NK-92 treated with Interleukin-12 subunit alpha and Interleukin-12 subunit beta, amount 100 ng/mL, for 24 hours (cell line): ENCODE data around the gene NKX6-1.

Experiments used
- DNase-seq: peaks from one replicate; lab custom pipeline; 2025; lab: John Stamatoyannopoulos, UW

The NKX6-1 gene

DNA sequence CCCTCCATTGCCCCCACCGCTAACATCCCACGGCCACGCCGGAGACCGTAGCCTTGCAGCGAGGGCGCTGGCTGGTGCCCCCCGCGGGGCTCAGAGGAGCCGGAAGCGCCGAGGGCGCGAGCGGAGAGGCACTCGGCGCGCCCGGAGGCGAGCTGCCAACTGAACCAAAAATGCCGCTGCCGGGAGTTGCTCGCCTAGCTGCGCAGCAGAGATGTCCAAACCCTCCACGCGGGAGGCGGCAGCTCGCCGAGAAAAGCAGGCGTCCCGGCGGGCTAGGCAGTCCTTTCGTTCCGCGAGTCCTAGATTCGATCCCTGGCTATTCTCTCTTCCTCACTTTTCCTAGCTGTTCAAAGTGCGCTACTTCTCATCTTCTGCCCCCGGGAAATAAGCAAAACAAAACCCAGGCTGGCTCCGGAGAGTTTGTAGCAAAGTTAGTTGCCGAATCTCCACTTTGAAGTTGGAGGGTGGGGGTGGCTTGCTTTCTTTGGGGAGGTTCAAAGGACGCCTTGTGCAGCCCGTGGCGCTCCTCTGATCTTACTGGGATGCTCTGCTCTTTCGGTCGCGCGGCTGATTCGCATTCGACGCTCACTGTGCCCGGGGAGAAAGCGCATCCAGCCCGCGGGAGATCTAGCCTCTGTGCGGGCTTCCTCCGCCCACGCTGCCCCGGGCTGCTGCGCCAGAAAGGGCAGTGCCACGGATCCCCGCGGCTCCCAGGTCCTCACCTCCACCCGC is 723 bp downstream of the NKX6-1 start:
- DNase-seq: no peak

- no peak for DNase-seq
These were observed 1.4 kb downstream of the NKX6-1 start for GRCh38 chr4:84497504-84498202.

DNA sequence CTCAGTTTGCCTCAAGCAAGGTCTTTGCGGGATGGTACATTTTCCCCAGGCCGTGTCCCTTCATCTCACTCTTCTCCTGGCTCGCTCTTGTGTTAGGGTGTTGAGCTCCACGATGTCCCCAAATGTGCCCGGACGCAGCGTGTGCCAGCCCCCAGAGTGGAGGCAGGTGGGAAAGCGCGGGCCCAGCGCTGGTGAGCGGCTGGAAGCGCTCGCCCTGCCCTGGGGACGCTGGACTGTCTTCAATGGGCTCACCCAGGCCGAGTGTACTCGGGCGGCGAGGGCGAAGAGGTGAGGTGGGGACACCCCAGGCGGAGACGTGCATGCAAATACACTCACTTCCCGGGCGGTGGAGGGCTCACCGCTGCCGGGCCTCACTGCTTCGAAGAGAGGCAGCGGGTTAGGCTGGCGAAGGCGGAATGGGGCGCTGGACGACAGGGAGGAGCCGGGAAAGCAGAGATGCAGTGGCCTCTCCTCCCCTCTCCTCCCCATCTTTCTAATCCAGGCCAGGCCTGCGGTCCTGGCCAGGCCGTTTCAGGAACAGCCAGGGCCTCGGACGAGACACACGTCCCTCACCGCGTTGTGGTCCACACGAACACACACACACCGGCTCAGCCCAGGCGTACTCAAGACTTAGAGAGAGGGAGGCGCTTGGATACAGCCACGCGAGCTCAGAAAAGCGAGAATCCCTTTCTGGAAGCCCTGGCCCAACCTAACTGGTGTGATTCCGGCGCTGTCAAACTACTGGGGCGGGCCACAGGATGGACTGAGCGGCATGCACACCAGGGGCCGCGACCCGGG is 2.2 kb downstream of the NKX6-1 start:
- no peak for DNase-seq

- DNase-seq: no peak
These were observed 2.8 kb downstream of the NKX6-1 start for GRCh38 chr4:84496331-84496705.

- DNase-seq: no peak
These were observed 3.3 kb downstream of the NKX6-1 start for GRCh38 chr4:84495794-84496261.

DNA sequence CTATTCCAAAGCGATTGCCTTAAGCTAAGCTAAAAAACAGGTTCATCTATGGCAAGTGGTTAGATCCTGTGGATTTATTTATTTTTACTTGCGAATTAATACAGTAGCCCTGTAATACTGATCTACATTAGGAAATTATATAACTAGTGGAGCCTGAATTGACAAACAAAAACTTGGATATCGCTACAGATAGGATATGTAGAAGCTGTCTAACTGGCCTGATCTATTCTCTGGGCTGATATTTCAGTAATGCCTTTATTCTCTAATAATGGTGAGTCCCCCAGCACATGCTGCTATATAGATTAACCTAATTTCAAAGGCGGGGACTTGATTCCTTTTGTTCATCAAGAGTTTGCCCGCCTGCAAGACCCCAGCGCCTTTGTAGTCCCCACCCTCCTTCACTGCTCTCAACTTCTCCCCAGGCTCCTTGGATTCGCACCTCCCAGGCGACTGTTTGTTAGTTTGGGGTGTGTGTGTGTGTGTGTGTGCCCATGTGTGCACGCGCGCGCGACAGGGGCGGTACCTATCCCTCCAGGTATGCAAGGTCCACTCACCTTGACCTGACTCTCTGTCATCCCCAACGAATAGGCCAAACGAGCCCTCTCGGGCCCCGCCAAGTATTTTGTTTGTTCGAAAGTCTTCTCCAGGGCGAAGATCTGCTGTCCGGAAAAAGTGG is 3.8 kb downstream of the NKX6-1 start:
- DNase-seq: no peak

GRCh38 chr4:84494531-84494930 is 4.6 kb downstream of the NKX6-1 start:
- no peak for DNase-seq

GRCh38 chr4:84494076-84494475 is 5.0 kb downstream of the NKX6-1 start:
- DNase-seq: no peak

- no peak for DNase-seq
These were observed 5.8 kb downstream of the NKX6-1 start for GRCh38 chr4:84493092-84493850.

DNA sequence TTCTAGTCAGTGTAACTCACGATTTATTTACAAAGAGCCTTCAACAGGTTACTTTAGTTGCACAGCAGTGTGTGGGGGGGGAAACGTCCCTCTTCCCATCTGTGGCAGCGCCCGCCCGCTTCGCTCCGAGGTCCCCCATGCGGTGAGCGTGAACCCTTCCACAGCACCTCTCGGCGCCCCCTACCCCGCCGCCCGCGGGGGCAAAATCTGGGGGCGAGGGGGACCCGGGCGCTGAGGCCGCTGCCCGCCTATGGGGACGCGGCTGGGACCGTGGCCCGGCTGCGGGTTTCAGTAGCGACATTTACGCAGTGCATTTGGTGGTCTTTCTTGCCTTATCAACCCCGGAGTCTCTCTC is 6.4 kb downstream of the NKX6-1 start:
- no peak for DNase-seq

DNA sequence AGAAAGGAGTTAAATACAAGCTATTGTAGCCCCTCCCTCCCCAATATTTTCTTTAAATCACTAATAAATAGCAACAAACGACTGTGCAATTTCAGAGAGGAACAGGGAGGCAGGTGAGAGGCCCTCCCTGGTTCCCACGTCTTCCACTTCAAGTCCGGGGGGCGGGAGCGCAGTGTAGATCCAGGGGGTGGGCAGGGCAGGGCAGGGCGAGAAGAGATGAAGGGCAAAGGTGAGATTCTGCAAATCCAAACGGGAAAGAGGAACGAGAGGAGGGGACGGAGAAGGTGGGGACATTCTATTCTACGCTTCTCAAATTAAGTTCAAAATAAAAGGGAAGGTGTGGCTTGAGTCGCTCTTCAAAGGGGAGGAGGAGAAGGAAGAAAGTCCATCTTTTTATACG is 6.8 kb downstream of the NKX6-1 start:
- no peak for DNase-seq

DNA sequence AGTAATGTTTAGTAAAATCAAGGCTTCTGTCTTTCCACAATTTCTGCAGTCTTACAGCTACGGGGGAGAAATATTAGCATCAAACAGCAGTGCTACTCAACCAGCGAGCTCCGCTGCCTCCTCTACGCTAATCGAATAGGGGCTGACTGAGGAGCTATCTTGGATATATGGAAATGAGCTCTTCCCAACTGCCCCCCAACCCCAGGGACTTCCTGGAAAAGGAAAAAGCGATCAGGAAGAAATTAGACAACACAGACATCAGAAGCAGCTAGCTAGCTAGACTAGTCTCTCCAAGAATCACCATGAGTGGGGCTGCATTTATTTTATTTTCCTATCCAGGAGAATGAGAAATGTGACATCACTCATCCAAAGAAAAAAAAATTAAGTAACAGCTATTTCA is 7.6 kb downstream of the NKX6-1 start:
- DNase-seq: no peak

GRCh38 chr4:84490663-84491062 is 8.4 kb downstream of the NKX6-1 start:
- no peak for DNase-seq

DNA sequence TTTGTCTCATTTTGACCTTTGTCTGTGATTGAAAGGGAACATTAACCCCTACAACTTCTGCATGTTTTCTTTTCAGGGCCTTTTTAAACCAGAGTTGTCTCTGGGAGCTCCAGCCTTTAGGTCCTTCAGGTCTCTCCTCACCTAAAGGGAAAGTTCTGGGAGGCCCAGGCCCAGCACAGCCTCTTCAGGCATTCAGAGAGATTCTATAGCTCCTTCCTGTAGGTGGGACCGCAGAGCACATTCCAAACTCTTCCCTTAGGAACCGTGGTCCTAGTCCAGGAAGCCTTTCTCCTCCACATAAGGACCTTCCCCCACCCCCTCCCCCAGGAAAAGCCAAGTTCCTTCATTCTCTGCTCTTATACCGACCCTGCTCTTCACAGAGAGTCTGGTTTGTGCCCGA is 14.9 kb downstream of the NKX6-1 start:
- DNase-seq: no peak

- DNase-seq: no peak
These were observed 15.4 kb downstream of the NKX6-1 start for GRCh38 chr4:84483688-84484087.

DNA sequence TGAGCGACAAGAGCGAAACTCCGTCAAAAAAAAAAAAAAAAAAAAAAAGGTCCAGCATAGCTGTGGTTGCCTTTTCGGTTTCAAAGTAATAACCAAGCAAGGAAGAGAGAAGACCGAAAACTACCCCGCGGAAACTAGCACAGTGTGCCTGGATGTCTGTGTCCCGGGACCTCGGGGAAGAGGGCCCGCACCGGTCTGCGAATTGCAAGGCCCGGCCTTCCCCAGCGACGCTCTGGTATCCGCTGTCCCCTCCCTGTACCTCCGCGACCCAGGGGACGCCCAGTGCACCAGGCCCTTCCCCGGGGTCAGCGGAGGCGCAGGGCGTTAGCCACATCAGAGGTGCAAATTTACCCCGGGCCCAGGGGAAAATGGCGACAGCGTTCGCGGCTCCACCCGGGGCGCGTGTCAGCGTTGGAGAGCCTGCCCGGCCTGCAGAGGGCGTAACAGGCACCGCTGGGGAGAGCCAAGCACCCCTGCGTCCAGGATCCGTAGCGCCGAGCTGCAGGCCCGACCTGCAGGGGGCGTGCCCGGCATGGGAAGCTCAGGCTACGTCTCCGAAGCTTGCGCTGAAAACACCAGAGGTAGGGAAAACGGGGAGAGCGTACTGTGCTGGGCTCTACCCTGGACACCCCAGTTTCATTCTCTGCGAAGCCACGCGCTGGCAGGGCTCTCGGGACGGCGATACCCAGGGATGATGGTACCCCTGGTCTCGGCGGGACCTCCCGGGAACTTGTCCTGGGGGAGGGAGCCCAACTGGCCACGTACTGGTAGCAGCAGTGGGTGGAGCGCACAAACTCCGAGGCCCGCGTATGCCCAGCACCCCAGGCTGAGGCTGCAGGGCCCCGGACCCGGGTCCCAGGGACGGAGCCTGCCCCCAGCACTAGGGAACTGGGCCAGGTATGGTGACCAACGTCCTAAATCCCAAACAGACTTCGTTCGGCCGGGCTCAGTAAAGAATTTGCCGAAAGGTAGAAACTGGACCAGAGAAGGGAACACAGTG is 16.2 kb downstream of the NKX6-1 start:
- no peak for DNase-seq

DNA sequence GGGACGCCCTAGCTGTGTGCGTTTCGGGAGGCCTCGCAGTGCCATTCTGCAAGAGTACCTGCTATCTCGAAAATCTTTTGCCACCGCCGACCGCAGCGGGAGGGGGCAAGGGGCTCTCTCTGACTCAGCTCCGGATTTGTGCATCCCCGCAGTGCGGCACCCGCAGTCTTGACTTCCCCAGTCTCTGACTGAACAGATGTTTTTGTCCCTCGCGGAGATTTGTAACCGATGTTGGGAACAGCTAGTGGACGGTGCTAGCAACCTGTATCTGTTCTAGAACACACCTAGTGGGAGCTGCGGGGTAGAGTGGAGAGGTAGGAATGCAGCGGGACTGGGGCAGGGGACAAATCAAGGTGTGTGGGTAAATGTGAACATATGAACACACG is 17.2 kb downstream of the NKX6-1 start:
- no peak for DNase-seq

DNA sequence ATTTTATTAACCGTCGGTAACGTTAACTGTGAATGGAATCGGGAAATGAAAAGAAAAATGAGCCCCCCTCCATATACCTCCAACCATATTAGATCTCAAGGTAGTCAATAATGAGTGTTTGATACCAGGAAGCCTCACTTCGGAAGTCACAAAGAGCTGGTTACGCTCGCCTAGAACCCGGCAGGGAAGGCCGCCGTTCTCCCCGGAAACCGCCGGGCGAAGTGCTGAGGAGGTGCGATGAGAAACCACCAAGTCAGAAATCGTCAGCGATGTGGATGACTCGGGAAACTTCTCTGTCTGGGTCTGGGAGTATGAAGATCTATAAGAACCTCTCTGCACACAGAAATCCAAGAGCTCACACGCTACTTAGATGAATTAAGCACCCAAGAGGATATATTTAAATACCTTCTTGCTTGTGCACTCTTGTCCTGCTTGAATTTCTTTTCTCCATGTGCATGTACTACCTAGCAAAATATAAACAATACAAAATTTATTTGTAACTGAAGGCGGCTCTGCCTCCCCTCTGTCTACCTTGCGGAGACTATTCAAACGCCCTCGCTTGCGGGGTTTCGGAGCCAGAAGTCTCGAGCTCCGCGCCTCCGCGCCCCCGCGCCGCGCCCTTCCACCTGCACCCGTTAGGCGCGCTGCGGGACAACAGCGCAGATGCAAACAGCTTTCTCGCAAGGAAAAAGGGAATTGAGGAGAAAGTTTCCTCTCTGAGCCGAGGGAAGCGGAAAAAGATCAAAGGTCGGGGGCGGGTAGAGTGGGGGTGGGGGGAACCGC is 17.8 kb downstream of the NKX6-1 start:
- no peak for DNase-seq

GRCh38 chr4:84480082-84480481 is 19.0 kb downstream of the NKX6-1 start:
- DNase-seq: no peak

DNA sequence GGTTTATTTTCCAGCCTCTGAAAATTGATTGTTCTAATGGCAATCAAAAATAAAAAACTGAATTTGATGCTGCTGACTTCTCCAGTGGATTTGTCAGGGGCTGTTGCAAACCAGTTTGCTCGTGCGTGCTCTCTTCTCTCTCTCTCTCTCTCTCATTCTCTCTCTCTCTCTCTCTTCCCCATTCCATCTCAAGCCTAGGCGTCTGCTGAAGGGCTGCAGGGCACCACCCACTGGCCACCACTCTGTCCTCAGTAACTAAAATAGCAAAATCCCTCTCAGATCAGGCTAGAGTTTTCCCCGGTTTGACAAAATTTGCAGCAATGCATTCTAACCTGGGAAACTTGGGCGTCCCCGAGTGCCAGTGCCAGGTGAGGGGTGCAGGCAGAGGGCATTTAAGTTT is 19.4 kb downstream of the NKX6-1 start:
- DNase-seq: no peak
